NCI-H510A (cell line): ENCODE results near the gene DBX1.

Experiments
- DNase-seq: peaks from one replicate; lab custom pipeline; 2025; lab: John Stamatoyannopoulos, UW

The DBX1 gene

GRCh38 chr11:20120134-20120925 is 39.9 kb downstream of the DBX1 start:
- no peak for DNase-seq

GRCh38 chr11:20119315-20119714 is 41.0 kb downstream of the DBX1 start:
- no peak for DNase-seq

DNA sequence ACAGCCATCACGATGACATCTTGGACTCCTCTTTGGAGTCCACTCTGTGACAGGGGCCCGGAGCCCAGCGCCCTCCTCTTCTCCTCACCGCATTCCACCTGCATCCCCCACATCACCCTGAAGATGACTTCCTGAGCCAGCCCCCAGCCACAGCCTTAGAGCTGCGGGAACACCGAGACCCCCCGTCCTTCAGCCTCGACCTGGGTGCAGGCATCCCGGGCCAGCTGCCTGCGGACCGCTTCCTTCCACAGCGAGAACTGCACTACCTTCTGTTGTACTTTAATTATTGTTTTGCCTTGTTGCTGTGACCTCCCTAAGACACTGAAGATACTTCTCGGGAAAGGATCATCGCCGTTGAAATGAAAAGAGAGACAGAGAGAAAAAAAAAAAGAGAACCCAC is 42.1 kb downstream of the DBX1 start:
- no peak for DNase-seq

DNA sequence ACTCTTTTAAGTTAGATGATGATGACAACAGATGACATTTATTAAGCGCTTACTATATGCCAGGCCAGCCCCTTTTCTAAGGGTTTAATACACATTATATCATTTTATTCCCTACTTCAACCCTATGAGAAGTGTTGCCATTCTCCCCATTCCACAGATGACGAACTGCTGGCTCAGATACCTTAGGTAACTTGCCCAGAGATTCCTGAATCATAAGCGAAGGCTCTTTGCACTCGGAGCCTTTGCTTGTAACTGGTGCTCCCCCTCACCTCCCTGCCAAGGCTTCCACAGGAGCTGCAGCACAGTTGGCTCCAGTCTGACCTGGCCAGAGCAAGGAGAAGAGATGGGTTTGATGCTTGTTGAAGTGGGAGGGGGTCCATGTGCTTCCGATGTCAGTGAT is 43.0 kb downstream of the DBX1 start:
- no peak for DNase-seq

GRCh38 chr11:20116825-20117224 is 43.5 kb downstream of the DBX1 start:
- DNase-seq: no peak

DNA sequence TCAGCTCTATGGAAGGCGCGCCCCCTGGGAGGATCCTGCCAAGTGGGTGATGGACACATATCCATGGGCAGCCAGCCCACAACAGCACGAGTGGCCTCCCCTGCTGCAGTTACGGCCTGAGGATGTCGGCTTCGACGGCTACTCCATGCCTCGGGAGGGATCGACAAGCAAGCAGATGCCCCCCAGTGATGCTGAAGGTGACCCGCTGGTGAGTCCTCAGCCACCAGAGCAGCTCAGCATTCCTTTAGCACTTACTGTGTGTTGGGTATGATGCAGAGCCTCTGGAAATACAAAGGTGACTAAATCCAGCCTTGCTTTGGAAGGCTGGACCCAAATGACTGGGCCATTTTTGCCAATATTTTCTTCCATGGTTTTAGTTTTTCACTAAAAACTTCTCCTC is 45.7 kb downstream of the DBX1 start:
- DNase-seq: no peak

- no peak for DNase-seq
These were observed 47.2 kb downstream of the DBX1 start for GRCh38 chr11:20113149-20113438.

- DNase-seq: no peak
These were observed 47.8 kb downstream of the DBX1 start for GRCh38 chr11:20112291-20113148.

DNA sequence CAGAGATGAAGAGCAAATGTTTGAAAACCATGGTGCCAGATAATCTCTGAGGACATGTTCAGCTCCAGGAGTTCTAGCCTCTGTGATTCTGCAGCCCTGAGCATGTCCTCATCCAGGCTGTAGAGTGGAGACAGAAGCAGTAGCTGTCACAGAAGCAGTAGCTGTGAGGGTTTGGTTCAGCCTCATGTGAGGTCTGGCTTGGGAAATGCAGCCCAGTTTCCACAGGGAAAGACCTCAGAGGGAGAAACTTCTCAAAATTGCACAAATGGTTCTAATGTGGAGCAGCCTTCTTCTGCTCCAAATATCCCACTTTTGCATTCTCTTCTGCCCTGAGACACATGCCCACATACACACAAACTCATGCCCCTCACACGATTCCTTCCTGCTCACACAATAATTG is 48.4 kb downstream of the DBX1 start:
- no peak for DNase-seq

- peak; percentile 24 for DNase-seq
These were observed 49.2 kb downstream of the DBX1 start for GRCh38 chr11:20110908-20111669.

DNA sequence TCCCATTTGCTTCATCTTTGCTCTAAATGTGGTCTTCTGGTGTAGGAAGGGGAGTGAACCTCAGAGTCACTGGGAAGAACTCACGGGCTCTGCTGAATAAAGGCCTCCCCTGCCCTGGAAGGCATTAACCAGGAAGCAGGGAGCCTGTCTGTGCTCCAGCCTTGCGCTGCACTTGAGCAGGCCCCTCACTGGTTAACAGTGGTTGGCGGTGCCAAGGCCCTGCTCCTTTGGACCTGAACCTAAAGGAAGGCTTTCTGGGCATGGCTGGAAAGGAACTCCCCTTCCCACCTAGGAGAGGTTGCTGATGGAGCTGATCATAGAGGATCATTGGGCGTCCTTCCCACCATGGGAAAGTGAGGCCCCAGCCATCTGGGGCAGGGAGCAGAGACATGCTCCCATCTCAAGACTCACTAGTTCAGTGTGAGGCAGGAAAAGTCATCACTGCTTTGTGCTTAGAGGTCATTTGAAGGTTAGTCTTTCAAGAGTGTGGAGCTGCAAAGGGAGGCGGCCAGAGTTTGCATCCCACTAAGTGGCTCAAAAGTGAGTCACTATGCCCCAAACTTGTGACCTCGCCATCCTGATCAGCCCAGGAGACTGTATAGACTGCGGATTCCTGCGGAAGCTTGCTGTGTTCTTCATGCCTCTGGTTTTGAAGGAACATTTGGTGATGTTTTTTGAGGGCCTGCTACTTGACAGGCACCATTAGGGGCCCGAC is 50.4 kb downstream of the DBX1 start:
- no peak for DNase-seq
